Heart left ventricle (tissue), 16 donors: ENCODE measurements around the gene RABIF. TPM values are rescaled to one million over a fixed set of nuclear protein-coding genes. Genes with fewer than 3 reads are reported as not detected.
"Not testable (repeated sequence)": the region's sequence is repeated elsewhere in the genome, so short reads cannot be mapped to it uniquely, and the experiment has no call there.

Experiments used
- ATAC-seq, 4 donors: fragments of 200-7000 bp; cut with Tn5 transposase; one replicate each; pipeline ENCODE4 v1.9.1; 2020 to 2022; ENCODE audit warnings: moderate library complexity in 4 of 4, mild to moderate bottlenecking in 3 of 4, moderate number of reproducible peaks in 1 of 4
- DNase-seq, 5 donors: peaks; one replicate each; pipeline ENCODE4 v3.0.0-alpha.2; 2020
- H3K27ac ChIP-seq, 12 donors: fragments of 200-600 bp; sonication (generic) in 4 of 12; one replicate each; pipeline versions ENCODE4 v1.5.0 to v1.8.0; 2016 to 2022; ENCODE audit warnings: mild to moderate bottlenecking in 2 of 12
- H3K27me3 ChIP-seq, 9 donors: fragments of 200-600 bp; sonication (generic) in 2 of 9; one replicate each; pipeline versions ENCODE4 v1.5.1 to v1.8.0; 2016 to 2022; ENCODE audit warnings: mild to moderate bottlenecking in 3 of 9
- H3K36me3 ChIP-seq, 9 donors: fragments of 200-600 bp; sonication (generic) in 2 of 9; one replicate each; pipeline versions ENCODE4 v1.5.0 to v1.8.0; 2018 to 2022; ENCODE audit warnings: mild to moderate bottlenecking in 2 of 9
- H3K4me1 ChIP-seq, 12 donors: fragments of 200-600 bp; sonication (generic) in 4 of 12; one replicate each; pipeline versions ENCODE4 v1.5.0 to v1.8.0; 2016 to 2022; ENCODE audit warnings: mild to moderate bottlenecking in 3 of 12
- H3K4me3 ChIP-seq, 12 donors: fragments of 200-600 bp; sonication (generic) in 4 of 12; one replicate each; pipeline versions ENCODE4 v1.5.0 to v1.8.0; 2017 to 2022; ENCODE audit warnings: mild to moderate bottlenecking in 9 of 12, moderate library complexity in 4 of 12
- H3K9me3 ChIP-seq, 12 donors: fragments of 200-600 bp; sonication (generic) in 4 of 12; one replicate each; pipeline versions ENCODE4 v1.5.0 to v1.8.0; 2016 to 2022; ENCODE audit warnings: mild to moderate bottlenecking in 1 of 12
- POLR2A ChIP-seq, 2 donors: fragments of 450-650 bp; IDR thresholded peaks; one replicate each; pipeline ENCODE4 v1.6.1; 2017; ENCODE audit warnings: antibody characterized with exemption in 2 of 2, mild to moderate bottlenecking in 2 of 2, moderate library complexity in 2 of 2
- WGBS, 4 donors: extraction: QIAGEN DNeasy Blood & Tissue Kit in 2 of 4; methylation state at CpG; one replicate each; pipeline versions ENCODE4 v1.1.5 to v1.1.7; 2013 to 2018; 5-methylcytosine and 5-hydroxymethylcytosine counted together
- intact Hi-C, 10 donors: fragments of 100-400 bp; cut with DNase I; formaldehyde crosslinking; loops; one replicate each; pipeline versions ENCODE4 v1.11.1 to v1.14.2; 2022
- long read RNA-seq, 3 donors: library from polyadenylated mRNA; unstranded; transcript quantifications; one replicate each; pipeline ENCODE4 v2.0.0, GENCODE V29; 2020 to 2021
- polyA plus RNA-seq, 2 donors: library from polyadenylated mRNA; stranded (reverse); fragments of 200-250 nt; gene quantifications; one replicate each; pipeline ENCODE4 v1.2.3, GENCODE V29; 2013
- total RNA-seq, 9 donors: library from RNA; depleted of rRNA in 2 of 9; stranded (reverse); fragments of >200 nt in 2 of 9; fragmentation: NEBNext Ultra II Directional in 3 of 9; extraction: Animal tissue kit (Norgen Biotek cat#: 25700) in 3 of 9; gene quantifications; one replicate each; pipeline versions ENCODE4 v1.1.0 to v1.2.4, GENCODE V29; 2016 to 2023
- TF ChIP-seq, protein P1 (sequence below), 12 donors: fragments of 200-600 bp; sonication (generic) in 4 of 12; IDR thresholded peaks; one replicate each; pipeline versions ENCODE4 v1.5.0 to v1.8.0; 2018 to 2022; ENCODE audit warnings: antibody characterized with exemption in 12 of 12, mild to moderate bottlenecking in 5 of 12
- donor health status: ischemic (EF 13 %, LVEDD 7.1; RV severe dilation, severe dysfunction).
- donor health status: healthy with polysubstance abuse.
- donor health status: DM: no; HTN: yes; CAD: no.
- donor health status: DM: no; HTN: no; CAD: no.
- donor health status: ischemic (EF 25% LVEDD 6.9; RV normal size, moderate dysfunction).
- donor health status: ischemic (EF 25% LVEDD 5.7; RV mildly dilated, moderate dysfunction).
- donor health status: healthy.
- donor health status: DM: yes; HTN: yes; CAD: no.
- donor health status: ischemic (EF 35%, LVEDD 5.7; RV mildly dilated, moderate dysfunction).
- donor health status: nonischemic (EF 11% LVEDD 7.7; RV severe dilation, severe dysfunction).
- donor health status: DM: yes; HTN: yes; CAD: no.
- donor health status: PGD.
- donor health status: ischemic (EF 29% LVEDD 5.4; RV normal size, mild dysfunction).
- donor health status: nonischemic (EF 23%, LVEDD 6.1; RV moderate dilation, normal function).

Gene RABIF
- 1 to 10 TPM; 3.6 to 9.2 (median 5.3) TPM for total RNA-seq
- 10 to 100 TPM in 1 of 2 donors, 1 to 10 TPM in 1; 3.8 to 12.1 TPM for polyA plus RNA-seq
- long read RNA-seq, donor 1, transcript RABIF-201 (2 exons, 2,430 nt) = major isoform, 14 of 18 reads
- long read RNA-seq, donor 1, partial matches to known transcripts = 4 of 18 reads
- long read RNA-seq, donor 1, other reads (novel, unspliced or antisense) = 0 of 18 reads
- long read RNA-seq, donor 2, transcript RABIF-201 (2 exons, 2,430 nt) = major isoform, 21 of 23 reads
- long read RNA-seq, donor 2, partial matches to known transcripts = 2 of 23 reads
- long read RNA-seq, donor 2, other reads (novel, unspliced or antisense) = 0 of 23 reads
- long read RNA-seq, donor 3, transcript RABIF-201 (2 exons, 2,430 nt) = major isoform, 11 of 14 reads
- long read RNA-seq, donor 3, partial matches to known transcripts = 0 of 14 reads
- long read RNA-seq, donor 3, other reads (novel, unspliced or antisense) = 3 of 14 reads

DNA sequence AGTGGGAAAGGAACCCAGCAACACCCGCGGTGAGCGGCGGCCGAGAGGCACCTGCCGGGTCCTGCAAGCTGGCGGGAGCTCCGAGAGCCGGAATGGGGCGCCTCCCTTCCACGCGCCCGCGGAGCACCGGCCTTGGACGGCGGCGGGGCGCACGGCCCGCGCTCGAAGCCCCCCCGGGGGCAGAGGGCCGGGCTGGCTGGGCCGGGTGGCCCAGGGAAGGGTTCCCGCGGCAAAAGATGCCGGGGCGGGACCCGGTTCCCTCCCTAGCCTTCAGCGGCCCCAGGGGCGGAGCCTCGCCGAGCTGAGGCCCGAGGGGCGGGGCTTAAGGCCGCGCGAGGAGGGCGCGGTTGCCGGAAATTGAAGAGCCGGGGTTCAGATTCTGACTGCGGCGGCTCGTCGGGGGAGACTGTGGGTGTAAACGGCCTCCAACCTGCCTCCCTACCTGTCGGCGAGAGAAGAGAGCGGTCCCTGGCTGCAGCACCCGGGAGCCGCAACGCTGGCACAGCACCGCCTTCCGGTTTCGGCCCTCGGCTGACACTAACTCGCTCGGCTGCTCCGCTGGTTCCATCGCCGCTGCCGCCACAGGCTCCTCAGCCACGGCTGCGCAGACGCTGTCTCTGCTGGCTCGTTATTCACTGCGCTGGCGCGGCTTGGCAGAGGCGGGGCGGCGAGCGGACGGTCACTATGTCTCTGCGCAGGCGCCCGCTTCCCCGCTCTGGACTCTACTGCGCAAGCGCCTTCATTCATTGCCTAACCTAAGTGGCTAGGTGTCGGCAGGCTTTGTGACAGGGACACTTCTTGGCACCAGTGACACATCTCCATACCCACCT lies at the start of gene RABIF:
Gene RABIF, minus strand, starts transcription at position 619 of the 830 bp plus-strand sequence. Its CDS starts 51 bp downstream, at position 568.
- intact Hi-C loops = loop anchor here in 5 of 10 donors (2.0 to 10.0 kb wide), 5 partner anchors 38 to 144 kb away; partner anchors contain the start of genes PCAT6 (in 4 of the 5), KDM5B (in 1 of the 5) and KLHL12 (in 1 of the 5)
- peaks cover 0 to 43% (median 31%) of the 10 kb centered on the region in 9 donors for H3K36me3 ChIP-seq

DNA sequence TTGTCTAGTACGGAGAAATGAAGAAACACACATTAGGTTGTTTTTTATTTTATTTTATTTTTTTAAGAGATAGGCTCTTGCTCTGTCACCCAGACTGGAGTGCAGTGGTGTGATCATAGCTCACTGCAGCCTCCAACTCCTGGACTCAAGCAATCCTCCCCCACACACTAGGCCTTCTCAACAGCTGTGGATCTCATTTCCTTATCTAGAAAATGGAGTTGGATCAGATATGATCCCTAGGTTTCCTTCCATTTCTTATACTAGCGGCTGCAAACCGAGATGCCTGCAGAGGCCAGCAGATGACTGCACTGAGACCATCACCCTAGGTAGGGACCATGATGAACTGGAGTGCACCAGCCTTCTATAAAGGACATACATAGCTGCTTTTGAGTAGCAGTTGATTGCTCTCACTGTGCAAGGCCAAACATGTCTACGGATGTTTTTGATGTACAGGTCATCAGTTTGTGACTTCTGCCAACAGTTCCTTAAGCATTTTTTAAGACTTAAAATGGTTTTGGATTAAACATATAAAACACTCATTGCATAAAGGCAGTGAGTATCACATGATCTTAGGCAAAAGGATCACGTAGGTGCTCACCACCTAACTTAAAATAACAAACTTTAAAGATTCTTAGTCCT lies 49.5 kb upstream of the RABIF start:
- Histone ChIP-seq H3K4me1 (no peaks in the 10 kb centered on the region), H3K36me3 (peaks cover 1 to 41% (median 36%) of the 10 kb centered on the region in 9 donors), H3K9me3 (peaks cover 0 to under 1% (median 0%) of the 10 kb centered on the region in 12 donors), H3K27me3 (no peaks in the 10 kb centered on the region), H3K4me3 (no peak overlapping the region), H3K27ac (no peak overlapping the region)
- no peak for TF ChIP-seq POLR2A (IDR thresholded peaks at IDR 0.05)
- TF ChIP-seq, protein P1, sequence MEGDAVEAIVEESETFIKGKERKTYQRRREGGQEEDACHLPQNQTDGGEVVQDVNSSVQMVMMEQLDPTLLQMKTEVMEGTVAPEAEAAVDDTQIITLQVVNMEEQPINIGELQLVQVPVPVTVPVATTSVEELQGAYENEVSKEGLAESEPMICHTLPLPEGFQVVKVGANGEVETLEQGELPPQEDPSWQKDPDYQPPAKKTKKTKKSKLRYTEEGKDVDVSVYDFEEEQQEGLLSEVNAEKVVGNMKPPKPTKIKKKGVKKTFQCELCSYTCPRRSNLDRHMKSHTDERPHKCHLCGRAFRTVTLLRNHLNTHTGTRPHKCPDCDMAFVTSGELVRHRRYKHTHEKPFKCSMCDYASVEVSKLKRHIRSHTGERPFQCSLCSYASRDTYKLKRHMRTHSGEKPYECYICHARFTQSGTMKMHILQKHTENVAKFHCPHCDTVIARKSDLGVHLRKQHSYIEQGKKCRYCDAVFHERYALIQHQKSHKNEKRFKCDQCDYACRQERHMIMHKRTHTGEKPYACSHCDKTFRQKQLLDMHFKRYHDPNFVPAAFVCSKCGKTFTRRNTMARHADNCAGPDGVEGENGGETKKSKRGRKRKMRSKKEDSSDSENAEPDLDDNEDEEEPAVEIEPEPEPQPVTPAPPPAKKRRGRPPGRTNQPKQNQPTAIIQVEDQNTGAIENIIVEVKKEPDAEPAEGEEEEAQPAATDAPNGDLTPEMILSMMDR (IDR thresholded peaks at IDR 0.05) = no peak
- 53 to 60% (median 57%) methylated on average over 5 of the region's 5 CpGs for WGBS, 4 donors
- peak in 1 of 4 donors; percentile 75 for ATAC-seq
- intact Hi-C loops = no loop called here
- DNase-seq = no peak

More for the DNA sequence above, at the start of gene RABIF:
- Histone ChIP-seq H3K9me3 (no peaks in the 10 kb centered on the region), H3K27me3 (no peaks in the 10 kb centered on the region), H3K4me3 (peak within 1 kb of the TSS; percentile 72 to 91 (median 80)), H3K27ac (peak within 1 kb of the TSS; percentile 75 to 98 (median 94)), H3K4me1 (peaks cover 0 to 22% (median 8%) of the 10 kb centered on the region in 12 donors)
- ATAC-seq (peak; percentile 96 to 99 (median 98)), DNase-seq (peak; percentile 95 to 98 (median 97))
- TF ChIP-seq, protein P1 (IDR thresholded peaks at IDR 0.05) = peak in 6 of 12 donors; percentile 9 to 53 (median 30)
- peak in 1 of 2 donors; percentile 92 for TF ChIP-seq POLR2A (IDR thresholded peaks at IDR 0.05)
- 0 to 1% (median 0%) methylated on average over 29 to 84 of the region's 84 CpGs for WGBS, 4 donors

DNA sequence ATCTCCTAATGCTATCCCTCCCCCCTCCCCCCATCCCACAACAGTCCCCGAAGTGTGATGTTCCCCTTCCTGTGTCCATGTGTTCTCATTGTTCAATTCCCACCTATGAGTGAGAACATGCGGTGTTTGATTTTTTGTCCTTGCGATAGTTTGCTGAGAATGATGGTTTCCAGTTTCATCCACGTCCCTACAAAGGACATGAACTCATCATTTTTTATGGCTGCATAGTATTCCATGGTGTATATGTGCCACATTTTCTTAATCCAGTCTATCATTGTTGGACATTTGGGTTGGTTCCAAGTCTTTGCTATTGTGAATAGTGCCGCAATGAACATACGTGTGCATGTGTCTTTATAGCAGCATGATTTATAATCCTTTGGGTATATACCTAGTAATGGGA lies 47.5 kb upstream of the RABIF start:
- H3K27ac ChIP-seq, H3K4me1 ChIP-seq, H3K27me3 ChIP-seq, H3K4me3 ChIP-seq, intact Hi-C loops, DNase-seq, ATAC-seq: not testable (repeated sequence)
- WGBS, 4 donors = 64 to 92% (median 92%) methylated on average over 1 to 2 of the region's 6 CpGs
- Histone ChIP-seq H3K36me3 (peaks cover 0 to 21% (median 16%) of the 10 kb centered on the region in 9 donors), H3K9me3 (peaks cover 0 to 11% (median 0%) of the 10 kb centered on the region in 12 donors)

DNA sequence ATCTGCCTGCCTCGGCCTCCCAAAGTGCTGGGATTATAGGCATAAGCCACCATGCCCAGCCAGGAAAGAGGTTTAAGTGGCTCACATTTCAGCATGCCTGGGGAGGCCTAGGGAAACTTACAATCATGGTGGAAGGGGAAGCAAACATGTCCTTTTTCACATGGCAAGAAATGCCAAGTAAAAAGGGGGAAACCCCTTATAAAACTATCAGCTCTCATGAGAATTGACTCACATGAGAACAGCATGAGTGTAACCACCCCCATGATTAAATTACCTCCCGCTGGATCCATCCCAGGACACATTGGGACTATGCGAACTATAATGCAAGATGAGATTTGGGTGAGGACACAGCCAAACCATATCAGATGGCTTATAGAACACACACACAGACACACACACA lies 46.9 kb upstream of the RABIF start:
- no peaks in the 10 kb centered on the region for H3K4me1 ChIP-seq
- ATAC-seq (no peak), DNase-seq (no peak)
- peaks cover 0 to 11% (median 0%) of the 10 kb centered on the region in 12 donors for H3K9me3 ChIP-seq
- H3K27ac ChIP-seq = no peak overlapping the region
- WGBS, 4 donors = 71 to 89% (median 81%) methylated on average over 3 of the region's 3 CpGs
- intact Hi-C loops = no loop called here
- no peak overlapping the region for H3K4me3 ChIP-seq
- H3K36me3 ChIP-seq = peaks cover 0 to 16% (median 10%) of the 10 kb centered on the region in 9 donors
- no peak for TF ChIP-seq POLR2A (IDR thresholded peaks at IDR 0.05)
- TF ChIP-seq, protein P1 (IDR thresholded peaks at IDR 0.05) = no peak
- H3K27me3 ChIP-seq = no peaks in the 10 kb centered on the region
